ENCODE data around the gene KISS1R.
A peak's percentile ranks its signal among the peaks of the same experiment; 100 is the strongest.

Gene KISS1R

DNA sequence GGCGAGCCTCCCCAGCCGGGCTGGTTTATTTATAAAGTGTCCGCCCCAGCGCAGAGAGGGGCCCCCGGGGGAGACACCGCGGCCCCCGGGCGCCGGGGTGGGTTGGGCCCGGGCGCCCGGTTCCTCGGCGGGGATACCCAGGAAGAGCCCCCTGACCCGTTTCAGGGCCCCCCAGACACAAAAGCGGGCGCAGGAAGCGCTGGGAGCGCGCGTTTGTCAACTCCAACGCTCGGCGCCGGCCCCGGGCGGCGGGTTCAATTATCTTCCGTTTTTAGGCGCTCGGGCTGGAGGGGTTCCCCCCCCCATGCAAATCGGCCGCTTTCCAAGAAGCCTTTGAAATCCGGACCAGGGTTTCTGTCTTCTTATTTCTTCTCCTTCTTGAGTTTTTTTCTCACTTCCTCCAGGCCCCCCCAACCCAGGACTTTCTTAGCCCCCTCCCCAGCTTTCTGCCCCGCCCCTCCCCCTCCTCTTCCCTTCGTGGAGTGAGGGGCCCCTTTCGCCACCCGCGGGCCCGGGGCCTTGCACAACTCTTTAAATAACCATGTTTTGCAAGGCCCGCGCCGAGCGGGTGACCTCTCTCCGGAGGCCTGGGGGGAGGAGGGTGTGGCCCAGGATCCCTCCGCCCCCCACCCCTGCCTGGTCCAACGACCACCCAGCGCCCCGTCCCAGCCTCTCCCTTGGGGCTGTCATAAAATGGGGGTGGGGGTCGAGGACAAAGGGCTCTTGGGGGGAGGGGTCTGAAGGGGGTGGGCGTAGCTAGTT lies 9.6 kb downstream of the KISS1R start:
- H3F3A ChIP-seq (ENCODE audit: low read depth) = no peaks in the 10 kb centered on the region
- H3K36me3 ChIP-seq (ENCODE audit: insufficient read depth, low read length) = no peaks in the 10 kb centered on the region
- peaks cover 4% of the 10 kb centered on the region for H4K20me1 ChIP-seq (ENCODE audit: insufficient read depth, low read length, poor library complexity, severe bottlenecking)
- H3K4me1 ChIP-seq (ENCODE audit: insufficient read depth, low read length, poor library complexity, severe bottlenecking) = peaks cover 2% of the 10 kb centered on the region
- peak overlapping the region; percentile 100 for H3K4me3 ChIP-seq (ENCODE audit: low read length, poor library complexity, severe bottlenecking)
- peak overlapping the region; percentile 73 for H2AFZ ChIP-seq (ENCODE audit: low read length)
- no peak for TF ChIP-seq EZH2phosphoT487 (IDR thresholded peaks at IDR 0.05; ENCODE audit: borderline replicate concordance)
- TF ChIP-seq, protein P1, sequence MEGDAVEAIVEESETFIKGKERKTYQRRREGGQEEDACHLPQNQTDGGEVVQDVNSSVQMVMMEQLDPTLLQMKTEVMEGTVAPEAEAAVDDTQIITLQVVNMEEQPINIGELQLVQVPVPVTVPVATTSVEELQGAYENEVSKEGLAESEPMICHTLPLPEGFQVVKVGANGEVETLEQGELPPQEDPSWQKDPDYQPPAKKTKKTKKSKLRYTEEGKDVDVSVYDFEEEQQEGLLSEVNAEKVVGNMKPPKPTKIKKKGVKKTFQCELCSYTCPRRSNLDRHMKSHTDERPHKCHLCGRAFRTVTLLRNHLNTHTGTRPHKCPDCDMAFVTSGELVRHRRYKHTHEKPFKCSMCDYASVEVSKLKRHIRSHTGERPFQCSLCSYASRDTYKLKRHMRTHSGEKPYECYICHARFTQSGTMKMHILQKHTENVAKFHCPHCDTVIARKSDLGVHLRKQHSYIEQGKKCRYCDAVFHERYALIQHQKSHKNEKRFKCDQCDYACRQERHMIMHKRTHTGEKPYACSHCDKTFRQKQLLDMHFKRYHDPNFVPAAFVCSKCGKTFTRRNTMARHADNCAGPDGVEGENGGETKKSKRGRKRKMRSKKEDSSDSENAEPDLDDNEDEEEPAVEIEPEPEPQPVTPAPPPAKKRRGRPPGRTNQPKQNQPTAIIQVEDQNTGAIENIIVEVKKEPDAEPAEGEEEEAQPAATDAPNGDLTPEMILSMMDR (conservative IDR thresholded peaks at IDR 0.05; ENCODE audit: low read length) = no peak
- peak overlapping the region; percentile 81 for H3K4me2 ChIP-seq (ENCODE audit: low read depth, low read length, poor library complexity, severe bottlenecking)
- H3K27me3 ChIP-seq (ENCODE audit: insufficient read depth, low read length, poor library complexity, severe bottlenecking) = peaks cover 5% of the 10 kb centered on the region
- no peaks in the 10 kb centered on the region for H3K9me2 ChIP-seq (replicated peaks; ENCODE audit: low read depth, low read length)
- H3K79me2 ChIP-seq (ENCODE audit: insufficient read depth, low read length) = peaks cover 31% of the 10 kb centered on the region
- peak overlapping the region; percentile 98 for H3K9ac ChIP-seq (ENCODE audit: low read depth, low read length, poor library complexity, severe bottlenecking)
- no peaks in the 10 kb centered on the region for H3K9me3 ChIP-seq (ENCODE audit: insufficient read depth, low read depth, low read length)

DNA sequence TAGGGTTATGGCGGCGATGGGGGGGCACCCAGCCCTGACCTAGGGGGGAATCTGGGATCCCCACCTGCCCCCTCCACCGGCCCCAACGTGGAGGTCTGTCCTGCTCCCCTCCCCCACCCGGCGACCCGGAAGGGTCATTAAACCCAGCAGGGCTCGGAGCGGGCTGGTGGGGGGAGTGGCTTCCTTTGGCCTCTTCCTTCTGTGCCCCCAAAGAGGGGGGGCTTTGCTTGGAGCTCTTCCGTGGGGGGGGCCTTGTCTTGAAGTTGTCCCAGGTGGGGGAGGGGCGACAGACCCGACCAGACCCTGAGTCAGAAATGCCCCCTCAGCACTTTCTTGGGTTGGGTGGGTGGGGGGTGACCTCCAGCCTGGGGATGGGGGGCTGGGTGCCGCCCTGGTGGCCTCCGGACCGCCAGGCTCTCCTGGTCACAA lies 10.2 kb downstream of the KISS1R start:
- H3K27me3 ChIP-seq (ENCODE audit: insufficient read depth, low read length, poor library complexity, severe bottlenecking) = peaks cover 5% of the 10 kb centered on the region
- peak overlapping the region; percentile 81 for H3K4me2 ChIP-seq (ENCODE audit: low read depth, low read length, poor library complexity, severe bottlenecking)
- no peaks in the 10 kb centered on the region for H3K9me3 ChIP-seq (ENCODE audit: insufficient read depth, low read depth, low read length)
- peaks cover 8% of the 10 kb centered on the region for H4K20me1 ChIP-seq (ENCODE audit: insufficient read depth, low read length, poor library complexity, severe bottlenecking)
- peaks cover 31% of the 10 kb centered on the region for H3K79me2 ChIP-seq (ENCODE audit: insufficient read depth, low read length)
- H3K4me1 ChIP-seq (ENCODE audit: insufficient read depth, low read length, poor library complexity, severe bottlenecking) = no peaks in the 10 kb centered on the region
- no peaks in the 10 kb centered on the region for H3K9me2 ChIP-seq (replicated peaks; ENCODE audit: low read depth, low read length)
- H3F3A ChIP-seq (ENCODE audit: low read depth) = no peaks in the 10 kb centered on the region
- peak overlapping the region; percentile 100 for H3K4me3 ChIP-seq (ENCODE audit: low read length, poor library complexity, severe bottlenecking)
- peak overlapping the region; percentile 98 for H3K9ac ChIP-seq (ENCODE audit: low read depth, low read length, poor library complexity, severe bottlenecking)
- H2AFZ ChIP-seq (ENCODE audit: low read length) = peak overlapping the region; percentile 73; the same call in 1 of the 2 replicates
- no peaks in the 10 kb centered on the region for H3K36me3 ChIP-seq (ENCODE audit: insufficient read depth, low read length)
- TF ChIP-seq, protein P1 (conservative IDR thresholded peaks at IDR 0.05; ENCODE audit: low read length) = no peak
- no peak for TF ChIP-seq EZH2phosphoT487 (IDR thresholded peaks at IDR 0.05; ENCODE audit: borderline replicate concordance)

DNA sequence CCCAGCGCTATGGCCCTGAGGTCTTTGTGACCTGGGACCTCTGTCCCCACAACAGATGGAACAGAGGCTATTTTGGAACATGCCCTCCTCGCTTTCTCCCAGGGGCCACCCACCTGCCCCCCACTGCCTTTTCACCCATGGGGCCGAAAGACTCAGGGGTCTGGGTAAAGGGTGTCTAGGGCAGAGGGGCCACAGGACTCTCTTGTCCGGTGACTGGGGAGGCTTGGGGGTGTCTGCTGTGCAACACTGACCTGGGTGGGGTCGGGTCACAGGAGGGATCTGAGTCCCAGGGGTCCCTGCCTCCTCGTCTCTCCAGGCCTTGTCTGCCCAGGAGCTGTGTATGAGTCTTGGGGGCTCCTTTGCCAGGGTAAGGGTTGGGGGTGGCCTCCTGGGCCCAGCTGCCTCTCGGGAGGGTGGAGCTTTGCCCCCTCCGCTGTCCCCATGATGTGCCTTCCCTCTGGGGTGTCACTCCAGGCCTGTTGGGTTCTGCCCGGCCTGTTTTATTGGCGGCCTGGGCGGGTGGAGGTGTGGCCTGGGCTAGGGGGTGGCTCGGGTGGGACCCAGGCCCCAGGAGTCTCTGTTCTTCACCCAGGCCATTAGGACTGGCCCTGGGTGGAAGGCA lies 10.8 kb downstream of the KISS1R start:
- no peak overlapping the region for H2AFZ ChIP-seq (ENCODE audit: low read length)
- H3K36me3 ChIP-seq (ENCODE audit: insufficient read depth, low read length) = peaks cover 4% of the 10 kb centered on the region; the same call in 1 of the 2 replicates
- H3K4me3 ChIP-seq (ENCODE audit: low read length, poor library complexity, severe bottlenecking) = peak overlapping the region; percentile 100
- peaks cover 5% of the 10 kb centered on the region for H3K27me3 ChIP-seq (ENCODE audit: insufficient read depth, low read length, poor library complexity, severe bottlenecking)
- H3K9ac ChIP-seq (ENCODE audit: low read depth, low read length, poor library complexity, severe bottlenecking) = peak overlapping the region; percentile 98
- TF ChIP-seq EZH2phosphoT487 (IDR thresholded peaks at IDR 0.05; ENCODE audit: borderline replicate concordance) = no peak
- TF ChIP-seq, protein P1 (conservative IDR thresholded peaks at IDR 0.05; ENCODE audit: low read length) = no peak
- no peaks in the 10 kb centered on the region for H3K9me2 ChIP-seq (replicated peaks; ENCODE audit: low read depth, low read length)
- peaks cover 8% of the 10 kb centered on the region for H4K20me1 ChIP-seq (ENCODE audit: insufficient read depth, low read length, poor library complexity, severe bottlenecking)
- H3F3A ChIP-seq (ENCODE audit: low read depth) = no peaks in the 10 kb centered on the region
- peak overlapping the region; percentile 81 for H3K4me2 ChIP-seq (ENCODE audit: low read depth, low read length, poor library complexity, severe bottlenecking)
- H3K79me2 ChIP-seq (ENCODE audit: insufficient read depth, low read length) = peaks cover 35% of the 10 kb centered on the region
- no peaks in the 10 kb centered on the region for H3K9me3 ChIP-seq (ENCODE audit: insufficient read depth, low read depth, low read length)
- H3K4me1 ChIP-seq (ENCODE audit: insufficient read depth, low read length, poor library complexity, severe bottlenecking) = no peaks in the 10 kb centered on the region
